Cardiac muscle cell (in vitro differentiated cells and primary cell): ENCODE results near the gene EDEM2. TPM values are rescaled to one million over a fixed set of nuclear protein-coding genes. Genes with fewer than 3 reads are reported as not detected.
"Not testable (repeated sequence)": the region's sequence is repeated elsewhere in the genome, so short reads cannot be mapped to it uniquely, and the experiment has no call there.

Source experiments
- DNase-seq, 2 donors: peaks; one replicate each; pipeline versions ENCODE4 v3.0.0 to v3.0.0-alpha.2; 2010 to 2017; ENCODE audit warnings: low read depth in 1 of 2, low spot score in 1 of 2
- H3K27ac ChIP-seq: fragments of 200-600 bp; sonication (generic); 2 replicates; pipeline ENCODE4 v1.5.1; 2016
- H3K27me3 ChIP-seq: fragments of 200-600 bp; sonication (generic); 2 replicates; pipeline ENCODE4 v1.6.0; 2016; ENCODE audit warnings: control low read depth
- H3K36me3 ChIP-seq: fragments of 200-600 bp; sonication (generic); 2 replicates; pipeline ENCODE4 v1.5.1; 2016; ENCODE audit warnings: control low read depth
- H3K4me1 ChIP-seq: fragments of 200-600 bp; sonication (generic); 2 replicates; pipeline ENCODE4 v1.8.1; 2017; ENCODE audit warnings: low read depth, mild to moderate bottlenecking, mixed run types
- H3K4me3 ChIP-seq: fragments of 200-600 bp; sonication (generic); 2 replicates; pipeline ENCODE4 v1.5.1; 2016; ENCODE audit warnings: mild to moderate bottlenecking
- H3K9me3 ChIP-seq: fragments of 200-600 bp; sonication (generic); 2 replicates; pipeline ENCODE4 v1.5.1; 2017; ENCODE audit warnings: low read depth, mild to moderate bottlenecking, control low read depth
- polyA plus RNA-seq: library from polyadenylated mRNA; unstranded; fragments of >200 nt; fragmentation: Nextera tagmentation; extraction: Ambion mirVana; gene quantifications from 2 replicates; pipeline ENCODE4 v1.2.1, GENCODE V29; 2016
- total RNA-seq: library from RNA; depleted of rRNA; stranded (reverse); fragments of >200 nt; gene quantifications from 2 replicates; pipeline ENCODE4 v1.2.3, GENCODE V29; 2016
- TF ChIP-seq, protein P1 (sequence below): IDR thresholded peaks from 2 replicates; pipeline ENCODE4 v1.5.1; 2012; ENCODE audit warnings: low read depth, mild to moderate bottlenecking, low read length

Gene EDEM2
- total and polyA plus RNA-seq, 2 experiments from 2014 or later = 40.1 to 57.5 TPM

DNA sequence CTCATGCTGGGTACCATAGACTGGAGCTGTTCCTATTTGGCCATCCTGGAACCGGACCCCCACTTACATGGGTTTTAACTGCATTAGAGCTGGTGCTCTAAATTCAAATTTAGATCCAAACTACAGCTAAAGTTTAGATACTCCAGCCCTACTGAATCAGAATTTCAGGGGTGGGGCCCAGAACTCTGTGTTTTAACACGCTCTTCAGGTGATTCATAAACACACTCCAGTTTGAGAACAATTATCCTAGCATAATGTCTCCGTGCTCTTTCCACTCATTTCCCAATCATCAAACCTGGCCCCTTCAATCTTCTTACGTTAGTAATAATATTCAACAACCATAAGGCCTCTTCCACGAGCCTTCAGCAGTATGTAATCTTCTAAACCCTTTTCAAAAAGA is 69.8 kb downstream of the EDEM2 start:
- no peaks in the 10 kb centered on the region for H3K27me3 ChIP-seq
- H3K27ac ChIP-seq = no peak overlapping the region
- no peak for DNase-seq
- peaks cover 13% of the 10 kb centered on the region for H3K36me3 ChIP-seq
- H3K4me3 ChIP-seq = no peak overlapping the region
- no peaks in the 10 kb centered on the region for H3K9me3 ChIP-seq
- no peaks in the 10 kb centered on the region for H3K4me1 ChIP-seq
- TF ChIP-seq, protein P1, sequence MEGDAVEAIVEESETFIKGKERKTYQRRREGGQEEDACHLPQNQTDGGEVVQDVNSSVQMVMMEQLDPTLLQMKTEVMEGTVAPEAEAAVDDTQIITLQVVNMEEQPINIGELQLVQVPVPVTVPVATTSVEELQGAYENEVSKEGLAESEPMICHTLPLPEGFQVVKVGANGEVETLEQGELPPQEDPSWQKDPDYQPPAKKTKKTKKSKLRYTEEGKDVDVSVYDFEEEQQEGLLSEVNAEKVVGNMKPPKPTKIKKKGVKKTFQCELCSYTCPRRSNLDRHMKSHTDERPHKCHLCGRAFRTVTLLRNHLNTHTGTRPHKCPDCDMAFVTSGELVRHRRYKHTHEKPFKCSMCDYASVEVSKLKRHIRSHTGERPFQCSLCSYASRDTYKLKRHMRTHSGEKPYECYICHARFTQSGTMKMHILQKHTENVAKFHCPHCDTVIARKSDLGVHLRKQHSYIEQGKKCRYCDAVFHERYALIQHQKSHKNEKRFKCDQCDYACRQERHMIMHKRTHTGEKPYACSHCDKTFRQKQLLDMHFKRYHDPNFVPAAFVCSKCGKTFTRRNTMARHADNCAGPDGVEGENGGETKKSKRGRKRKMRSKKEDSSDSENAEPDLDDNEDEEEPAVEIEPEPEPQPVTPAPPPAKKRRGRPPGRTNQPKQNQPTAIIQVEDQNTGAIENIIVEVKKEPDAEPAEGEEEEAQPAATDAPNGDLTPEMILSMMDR = no peak

DNA sequence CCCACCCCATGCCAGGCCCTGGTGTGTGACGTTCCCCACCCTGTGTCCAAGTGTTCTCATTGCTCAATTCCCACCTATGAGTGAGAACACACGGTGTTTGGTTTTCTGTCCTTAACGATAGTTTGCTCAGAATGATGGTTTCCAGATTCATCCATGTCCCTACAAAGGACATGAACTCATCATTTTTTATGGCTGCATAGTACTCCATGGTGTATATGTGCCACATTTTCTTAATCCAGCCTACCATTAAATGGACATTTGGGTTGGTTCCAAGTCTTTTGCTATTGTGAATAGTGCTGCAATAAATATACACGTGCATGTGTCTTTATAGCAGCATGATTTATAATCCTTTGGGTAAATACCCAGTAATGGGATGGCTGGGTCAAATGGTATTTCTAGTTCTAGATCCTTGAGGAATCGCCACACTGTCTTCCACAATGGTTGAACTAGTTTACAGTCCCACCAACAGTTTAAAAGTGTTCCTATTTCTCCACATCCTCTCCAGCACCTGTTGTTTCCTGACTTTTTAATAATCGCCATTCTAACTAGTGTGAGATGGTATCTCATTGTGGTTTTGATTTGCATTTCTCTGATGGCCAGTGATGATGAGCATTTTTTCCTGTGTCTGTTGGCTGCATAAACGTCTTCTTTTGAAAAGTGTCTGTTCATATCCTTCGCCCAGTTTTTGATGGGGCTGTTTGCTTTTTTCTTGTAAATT is 75.5 kb downstream of the EDEM2 start:
- not testable (repeated sequence) for H3K27ac ChIP-seq, H3K9me3 ChIP-seq, H3K27me3 ChIP-seq, H3K4me1 ChIP-seq, H3K36me3 ChIP-seq, H3K4me3 ChIP-seq, DNase-seq

DNA sequence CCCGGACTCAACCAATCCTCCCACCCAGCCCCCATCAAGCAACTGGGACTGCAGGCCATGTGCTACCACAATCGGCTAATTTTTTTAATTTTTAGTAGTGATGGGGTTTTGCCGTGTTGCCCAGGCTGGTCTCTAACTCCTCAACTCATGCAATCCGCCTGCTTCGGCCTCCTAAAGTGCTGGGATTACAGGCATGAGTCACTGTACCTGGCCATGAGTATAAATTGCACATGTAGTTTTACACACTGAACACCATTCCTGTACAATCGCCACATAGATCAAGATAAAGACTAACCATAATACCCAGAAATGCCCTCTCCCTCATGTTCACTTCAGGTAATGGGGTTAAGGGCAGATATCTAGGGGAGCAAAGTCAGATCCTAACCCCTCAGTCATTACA is 80.9 kb downstream of the EDEM2 start:
- no peaks in the 10 kb centered on the region for H3K27me3 ChIP-seq
- TF ChIP-seq, protein P1 = no peak
- no peak overlapping the region for H3K4me3 ChIP-seq
- H3K9me3 ChIP-seq = no peaks in the 10 kb centered on the region
- H3K4me1 ChIP-seq = peaks cover 17% of the 10 kb centered on the region
- H3K36me3 ChIP-seq = peaks cover 12% of the 10 kb centered on the region
- H3K27ac ChIP-seq = no peak overlapping the region
- no peak for DNase-seq

Other genes starting within 250 kb of the EDEM2 start
- gene GSS, start 191.5 kb downstream of the EDEM2 start, total RNA-seq = 50.5 and 69.5 TPM in 2 replicates
- gene GSS, start 191.5 kb downstream of the EDEM2 start, polyA plus RNA-seq = 59.9 and 82.9 TPM in 2 replicates
- gene MYH7B, start 191.5 kb downstream of the EDEM2 start, total RNA-seq = 30.2 and 73.2 TPM in 2 replicates
- 107 and 112 TPM in 2 replicates for gene MYH7B, start 191.5 kb downstream of the EDEM2 start, polyA plus RNA-seq
- 113 and 120 TPM in 2 replicates for gene TRPC4AP, start 54.5 kb downstream of the EDEM2 start, total RNA-seq
- 123 and 131 TPM in 2 replicates for gene TRPC4AP, start 54.5 kb downstream of the EDEM2 start, polyA plus RNA-seq
- 8.2 and 11.6 TPM in 2 replicates for gene PROCR, start 24.7 kb upstream of the EDEM2 start, total RNA-seq
- 12.5 and 13.7 TPM in 2 replicates for gene PROCR, start 24.7 kb upstream of the EDEM2 start, polyA plus RNA-seq
- 8.7 and 8.9 TPM in 2 replicates for gene MMP24, start 79.4 kb upstream of the EDEM2 start, total RNA-seq
- 3.4 and 5.9 TPM in 2 replicates for gene MMP24, start 79.4 kb upstream of the EDEM2 start, polyA plus RNA-seq
- 29.4 and 34.9 TPM in 2 replicates for gene MMP24OS, start 130.8 kb upstream of the EDEM2 start, total RNA-seq
- gene MMP24OS, start 130.8 kb upstream of the EDEM2 start, polyA plus RNA-seq = 42.5 and 61.4 TPM in 2 replicates
- gene EIF6, start 137.4 kb upstream of the EDEM2 start, total RNA-seq = 80.4 and 129 TPM in 2 replicates
- 186 and 203 TPM in 2 replicates for gene EIF6, start 137.4 kb upstream of the EDEM2 start, polyA plus RNA-seq
- 0.49 TPM in 1 of 2 replicates, not detected in the other for gene FAM83C, start 145.1 kb upstream of the EDEM2 start, total RNA-seq
- gene FAM83C, start 145.1 kb upstream of the EDEM2 start, polyA plus RNA-seq = not detected in 2 replicates